Fibroblast of peridontal ligament (primary cell): ENCODE data around the gene IGSF10.
A peak's percentile ranks its signal among the peaks of the same experiment; 100 is the strongest.
"Not testable (repeated sequence)": the region's sequence is repeated elsewhere in the genome, so short reads cannot be mapped to it uniquely, and the experiment has no call there.

Source experiments
- DNase-seq: peaks from one replicate; pipeline ENCODE4 v3.0.0-alpha.2; 2010; ENCODE audit errors: extremely low read depth

Gene IGSF10, protein sequence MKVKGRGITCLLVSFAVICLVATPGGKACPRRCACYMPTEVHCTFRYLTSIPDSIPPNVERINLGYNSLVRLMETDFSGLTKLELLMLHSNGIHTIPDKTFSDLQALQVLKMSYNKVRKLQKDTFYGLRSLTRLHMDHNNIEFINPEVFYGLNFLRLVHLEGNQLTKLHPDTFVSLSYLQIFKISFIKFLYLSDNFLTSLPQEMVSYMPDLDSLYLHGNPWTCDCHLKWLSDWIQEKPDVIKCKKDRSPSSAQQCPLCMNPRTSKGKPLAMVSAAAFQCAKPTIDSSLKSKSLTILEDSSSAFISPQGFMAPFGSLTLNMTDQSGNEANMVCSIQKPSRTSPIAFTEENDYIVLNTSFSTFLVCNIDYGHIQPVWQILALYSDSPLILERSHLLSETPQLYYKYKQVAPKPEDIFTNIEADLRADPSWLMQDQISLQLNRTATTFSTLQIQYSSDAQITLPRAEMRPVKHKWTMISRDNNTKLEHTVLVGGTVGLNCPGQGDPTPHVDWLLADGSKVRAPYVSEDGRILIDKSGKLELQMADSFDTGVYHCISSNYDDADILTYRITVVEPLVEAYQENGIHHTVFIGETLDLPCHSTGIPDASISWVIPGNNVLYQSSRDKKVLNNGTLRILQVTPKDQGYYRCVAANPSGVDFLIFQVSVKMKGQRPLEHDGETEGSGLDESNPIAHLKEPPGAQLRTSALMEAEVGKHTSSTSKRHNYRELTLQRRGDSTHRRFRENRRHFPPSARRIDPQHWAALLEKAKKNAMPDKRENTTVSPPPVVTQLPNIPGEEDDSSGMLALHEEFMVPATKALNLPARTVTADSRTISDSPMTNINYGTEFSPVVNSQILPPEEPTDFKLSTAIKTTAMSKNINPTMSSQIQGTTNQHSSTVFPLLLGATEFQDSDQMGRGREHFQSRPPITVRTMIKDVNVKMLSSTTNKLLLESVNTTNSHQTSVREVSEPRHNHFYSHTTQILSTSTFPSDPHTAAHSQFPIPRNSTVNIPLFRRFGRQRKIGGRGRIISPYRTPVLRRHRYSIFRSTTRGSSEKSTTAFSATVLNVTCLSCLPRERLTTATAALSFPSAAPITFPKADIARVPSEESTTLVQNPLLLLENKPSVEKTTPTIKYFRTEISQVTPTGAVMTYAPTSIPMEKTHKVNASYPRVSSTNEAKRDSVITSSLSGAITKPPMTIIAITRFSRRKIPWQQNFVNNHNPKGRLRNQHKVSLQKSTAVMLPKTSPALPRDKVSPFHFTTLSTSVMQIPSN (N-terminal part only)

DNA sequence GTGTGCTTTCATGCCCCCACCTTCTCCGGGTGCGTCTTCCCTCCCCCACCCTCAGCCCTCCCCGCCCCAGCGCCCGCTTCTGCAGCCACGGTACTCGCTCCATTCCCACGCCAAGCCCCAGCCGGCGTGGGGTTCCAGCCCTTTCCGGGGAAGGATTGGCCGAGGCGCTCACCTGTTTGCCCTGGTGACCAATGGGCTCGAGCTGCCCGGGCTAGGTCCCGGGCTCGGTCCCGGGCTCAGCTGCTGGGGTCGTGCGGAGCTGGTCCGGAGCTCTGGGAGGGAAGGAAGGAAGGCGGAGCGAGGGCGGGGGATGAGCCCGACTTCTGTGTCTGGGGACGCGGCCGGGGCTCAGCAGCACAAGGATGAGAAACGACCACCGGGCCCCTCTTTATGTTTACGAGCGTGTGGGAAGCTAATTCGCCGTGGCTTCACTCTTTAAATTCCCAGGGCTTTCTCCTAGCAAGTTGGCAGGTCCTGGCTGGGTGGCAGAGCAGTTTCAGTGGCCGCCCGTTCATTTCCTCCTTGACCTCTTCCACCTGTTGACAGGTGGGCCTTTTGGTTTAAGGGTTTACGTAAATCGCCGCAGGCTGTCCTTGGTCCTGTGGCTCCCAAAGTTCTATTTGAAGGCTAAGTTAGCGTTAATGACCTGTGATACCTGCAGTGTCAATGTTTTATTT lies at the start of gene IGSF10:
IGSF10 (minus strand) TSS at position 288 of the 677 bp plus-strand sequence. CDS start 2,352 bp downstream, outside the sequence.
- no peak for DNase-seq

DNA sequence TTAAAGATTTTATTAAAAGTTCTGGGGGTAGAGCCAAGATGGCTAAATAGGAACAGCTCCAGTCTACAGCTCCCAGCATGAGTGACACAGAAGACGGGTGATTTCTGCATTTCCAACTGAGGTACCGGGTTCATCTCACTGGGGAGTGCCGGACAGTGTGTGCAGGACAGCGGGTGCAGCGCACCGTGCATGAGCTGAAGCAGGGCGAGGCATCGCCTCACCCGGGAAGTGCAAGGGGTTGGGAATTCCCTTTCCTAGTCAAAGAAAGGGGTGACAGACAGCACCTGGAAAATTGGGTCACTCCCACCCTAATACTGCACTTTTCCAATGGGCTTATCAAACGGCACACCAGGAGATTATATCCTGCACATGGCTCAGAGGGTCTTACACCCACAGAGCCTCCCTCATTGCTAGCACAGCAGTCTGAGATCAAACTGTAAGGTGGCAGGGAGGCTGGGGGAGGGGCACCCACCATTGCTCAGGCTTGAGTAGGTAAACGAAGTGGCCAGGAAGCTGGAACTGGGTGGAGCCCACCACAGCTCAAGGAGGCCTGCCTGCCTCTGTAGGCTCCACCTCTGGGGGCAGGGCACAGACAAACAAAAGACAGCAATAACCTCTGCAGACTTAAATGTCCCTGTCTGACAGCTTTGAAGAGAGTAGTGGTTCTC lies 48.7 kb upstream of the IGSF10 start:
- not testable (repeated sequence) for DNase-seq

DNA sequence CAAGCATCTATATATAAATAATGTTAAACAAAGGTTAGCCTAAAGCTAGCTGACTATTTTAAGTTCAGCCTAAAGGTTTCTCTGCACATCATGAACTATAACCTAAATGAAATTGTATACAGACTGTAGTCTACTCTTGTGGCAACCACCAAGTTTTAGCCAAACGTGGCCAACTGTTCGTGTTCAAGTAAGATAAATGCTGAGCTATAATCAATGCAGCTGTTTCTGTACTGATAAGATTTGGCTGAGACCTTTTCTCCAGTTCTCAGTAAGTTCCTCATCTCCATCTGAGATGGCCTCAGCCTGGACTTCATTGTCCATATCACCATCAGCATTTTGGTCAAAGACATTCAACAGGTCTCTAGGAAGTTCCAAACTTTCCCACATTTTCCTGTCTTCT lies 43.7 kb upstream of the IGSF10 start:
- no peak for DNase-seq

DNA sequence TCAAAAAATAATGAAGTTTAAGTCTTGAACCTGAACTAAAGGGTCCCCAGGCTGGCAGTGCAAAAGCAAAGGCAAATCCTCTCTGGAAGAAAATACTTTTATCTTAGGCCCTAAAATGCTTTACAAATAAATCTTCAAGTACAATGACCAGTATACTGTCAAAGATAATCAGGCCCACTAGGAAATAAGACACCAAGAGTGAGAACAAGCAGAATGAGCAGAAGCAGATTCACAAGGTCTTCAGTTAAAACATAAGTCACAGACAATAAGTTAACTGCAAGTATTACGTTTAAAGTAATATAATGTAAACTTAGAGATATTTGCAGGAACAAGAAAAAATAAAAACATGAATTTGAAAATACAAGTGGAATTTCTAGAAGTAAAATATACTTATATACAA lies 42.2 kb upstream of the IGSF10 start:
- no peak for DNase-seq

DNA sequence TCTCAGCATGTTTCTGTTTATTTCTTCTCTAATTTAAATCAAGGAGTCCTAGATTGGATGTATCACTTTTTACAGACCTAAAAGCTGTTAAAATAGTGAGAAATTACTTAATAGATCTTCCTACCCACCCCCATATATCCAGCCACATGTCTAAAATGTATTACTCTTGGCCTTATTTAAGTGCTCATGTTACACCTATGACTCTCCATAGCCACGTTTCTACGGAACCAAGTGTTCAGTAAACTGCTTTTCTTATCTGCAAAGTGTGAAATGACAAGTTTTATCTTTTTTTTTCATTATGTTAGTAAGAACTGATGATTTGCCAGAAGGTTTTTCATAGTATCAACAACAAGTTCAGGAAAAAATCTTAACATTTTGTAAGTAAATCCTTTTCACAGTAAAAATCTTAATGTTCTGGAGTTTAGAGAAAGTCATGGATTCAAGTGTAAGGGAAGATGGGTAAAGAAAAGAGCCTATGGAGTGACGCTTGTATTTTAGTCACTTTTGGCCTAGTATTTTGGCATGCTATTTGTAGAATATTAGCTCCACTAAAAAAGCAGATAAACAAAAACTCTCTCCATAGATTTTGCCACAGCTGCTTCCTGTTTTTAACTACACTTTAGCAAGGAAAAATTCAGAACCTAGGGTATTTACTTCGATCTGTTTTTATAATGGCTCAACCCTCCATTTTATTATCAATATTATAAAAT lies 41.2 kb upstream of the IGSF10 start:
- peak; percentile 2 for DNase-seq

DNA sequence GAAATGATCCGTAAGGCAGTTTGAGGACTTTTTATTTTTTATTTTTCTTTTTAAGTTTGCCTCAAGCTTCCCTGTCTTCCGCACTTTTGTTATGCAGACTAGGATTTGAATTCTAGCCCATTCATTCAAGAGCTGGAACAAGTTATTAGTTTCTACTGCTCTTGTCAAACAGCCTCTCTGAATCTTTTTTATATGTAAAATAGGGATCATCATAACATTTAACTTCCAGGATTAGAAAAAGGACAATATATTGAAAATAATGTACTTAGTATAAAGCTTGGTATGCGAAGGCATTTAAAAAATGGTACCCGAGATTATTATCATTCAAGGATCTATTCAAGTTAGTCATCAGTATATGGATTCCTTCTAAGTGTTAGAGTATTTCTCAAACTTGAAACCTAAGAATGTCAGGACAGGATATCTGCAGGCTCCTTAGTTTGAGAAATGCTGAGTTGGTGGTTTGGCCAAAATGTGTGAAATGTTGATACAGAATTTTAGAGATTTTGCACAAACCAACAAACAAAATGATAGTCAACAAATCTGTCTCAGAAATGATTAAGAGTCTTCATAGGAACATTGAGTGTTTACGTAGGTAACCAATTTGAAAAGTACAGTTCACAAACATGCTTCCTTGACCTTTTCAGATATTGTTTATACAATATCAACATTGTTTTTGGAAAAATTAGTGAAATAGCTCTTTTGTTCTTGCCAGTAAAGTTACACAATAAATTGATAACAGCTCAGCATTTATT lies 40.5 kb upstream of the IGSF10 start:
- no peak for DNase-seq

DNA sequence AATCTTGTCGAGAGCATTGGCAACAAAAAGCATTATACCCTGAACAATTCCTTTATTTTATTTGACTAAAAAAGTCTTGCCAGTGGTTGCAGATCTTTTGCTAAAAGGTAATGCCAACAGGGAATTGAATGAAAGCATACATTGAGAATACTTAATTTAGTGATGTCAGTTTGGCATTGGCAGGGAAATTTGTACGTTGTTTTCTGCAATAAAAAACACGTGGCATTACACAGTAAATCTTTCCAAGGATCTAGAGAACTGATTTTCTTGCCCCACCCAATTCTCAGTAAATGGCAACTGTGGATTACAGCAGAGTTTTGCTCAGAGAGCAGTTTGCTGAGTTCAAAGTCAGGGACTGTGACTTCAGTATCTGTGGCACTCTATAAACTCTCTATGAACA lies 38.3 kb upstream of the IGSF10 start:
- DNase-seq: no peak

DNA sequence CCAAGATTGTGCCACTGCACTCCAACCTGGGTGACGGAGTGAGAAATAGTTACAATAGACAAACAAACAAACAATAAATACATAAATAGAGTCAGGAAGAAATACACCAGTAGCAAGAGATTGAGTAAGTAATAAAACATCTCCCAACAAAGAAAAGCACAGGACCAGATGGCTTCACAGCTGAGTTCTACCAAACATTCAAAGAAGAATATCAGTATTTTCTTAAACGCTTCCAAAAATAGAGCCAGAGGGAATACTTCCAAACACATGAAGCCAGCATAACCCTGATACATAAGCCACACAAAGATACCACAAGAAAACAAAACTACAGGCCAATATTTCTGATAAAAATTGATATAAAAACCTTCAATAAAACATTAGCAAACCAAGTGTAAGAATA lies 30.7 kb upstream of the IGSF10 start:
- peak; percentile 8 for DNase-seq

DNA sequence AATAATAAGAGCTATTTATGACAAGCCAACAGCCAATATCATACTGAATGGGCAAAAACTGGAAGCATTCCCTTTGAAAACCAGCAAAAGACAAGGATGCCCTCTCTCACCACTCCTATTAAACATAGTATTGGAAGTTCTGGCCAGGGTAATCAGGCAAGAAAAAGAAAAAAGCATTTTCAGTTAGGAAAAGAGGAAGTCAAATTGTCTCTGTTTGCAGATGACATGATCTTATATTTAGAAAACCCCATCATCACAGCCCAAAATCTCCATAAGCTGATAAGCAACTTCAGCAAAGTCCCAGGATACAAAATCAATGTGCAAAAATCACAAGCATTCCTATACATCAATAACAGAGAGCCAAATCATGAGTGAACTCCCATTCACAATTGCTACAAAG lies 27.0 kb upstream of the IGSF10 start:
- not testable (repeated sequence) for DNase-seq

DNA sequence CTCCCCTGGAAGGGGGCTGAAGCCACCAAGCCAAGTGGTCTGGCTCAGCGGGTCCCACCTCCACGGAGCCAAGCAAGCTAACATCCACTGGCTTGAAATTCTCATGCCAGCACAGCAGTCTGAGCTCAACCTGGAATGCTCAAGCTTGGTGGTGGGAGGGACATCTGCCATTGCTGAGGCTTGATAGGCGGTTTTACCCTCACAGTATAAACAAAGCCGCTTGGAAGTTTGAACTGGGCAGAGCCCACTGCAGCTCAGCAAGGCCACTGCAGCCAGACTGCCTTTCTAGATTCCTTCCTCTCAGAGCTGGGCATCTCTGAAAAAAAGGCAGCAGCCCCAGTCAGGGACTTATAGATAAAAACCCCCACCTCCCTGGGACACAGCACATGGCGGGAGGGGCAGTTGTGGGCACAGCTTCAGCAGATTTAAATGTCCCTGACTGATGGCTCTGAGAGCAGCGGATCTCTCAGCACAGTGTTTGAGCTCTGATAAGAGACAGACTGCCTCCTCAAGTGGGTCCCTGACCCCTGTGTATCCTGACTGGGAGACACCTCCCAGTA lies 23.2 kb upstream of the IGSF10 start:
- DNase-seq: no peak

DNA sequence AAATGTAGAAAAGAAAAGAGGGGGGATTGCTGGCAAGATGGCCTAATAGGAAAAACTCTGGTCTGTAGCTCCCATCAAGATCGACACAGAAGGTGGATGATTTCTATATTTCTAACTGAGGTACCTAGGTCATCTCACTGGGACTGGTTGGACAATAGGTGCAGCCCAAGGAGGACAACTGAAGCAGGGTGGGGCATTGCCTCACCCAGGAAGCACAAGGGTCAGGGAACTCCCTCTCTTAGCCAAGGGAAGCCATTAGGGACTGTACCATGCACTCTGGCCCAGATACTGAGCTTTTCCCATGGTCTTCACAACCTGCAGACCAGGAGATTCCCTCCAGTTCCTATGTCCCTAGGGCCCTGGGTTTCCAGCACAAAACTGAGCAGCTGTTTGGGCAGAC lies 22.6 kb upstream of the IGSF10 start:
- no peak for DNase-seq

DNA sequence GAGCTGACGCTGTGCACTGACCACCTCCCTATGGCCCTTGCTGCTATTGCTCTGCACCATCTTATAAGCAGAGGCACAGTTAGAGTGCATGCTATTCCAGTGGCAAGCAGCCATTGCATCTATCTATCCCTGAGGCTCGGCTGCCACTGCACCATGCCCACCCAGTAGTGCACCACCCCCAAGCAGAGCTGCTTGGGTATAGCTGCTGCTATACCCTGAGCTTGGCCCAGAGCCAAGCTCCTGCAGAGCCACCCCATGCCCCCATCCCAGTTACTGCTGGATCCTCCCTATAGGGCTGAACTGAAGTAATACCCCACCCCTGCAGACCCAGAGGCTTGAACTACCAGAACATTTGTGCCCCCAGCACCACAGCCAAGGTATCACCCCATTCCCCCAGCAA lies 19.6 kb upstream of the IGSF10 start:
- no peak for DNase-seq

DNA sequence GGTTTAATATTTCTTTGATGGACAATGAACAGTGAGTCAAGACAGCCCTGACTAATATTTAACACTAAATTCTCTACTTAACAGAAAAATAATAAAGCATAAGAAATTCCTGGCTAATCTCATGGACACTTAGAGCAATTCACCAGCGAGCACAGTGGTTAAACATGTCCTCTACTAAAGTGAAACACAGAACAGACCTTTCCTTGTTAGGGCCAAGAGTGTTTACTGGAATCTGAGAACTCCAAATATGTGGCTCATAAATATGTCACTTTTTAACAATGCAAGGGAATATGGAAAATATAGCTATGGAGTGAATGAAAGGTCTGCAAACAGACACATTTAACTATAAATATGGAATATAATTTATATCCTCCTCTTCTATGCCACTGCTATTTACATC lies 18.6 kb upstream of the IGSF10 start:
- no peak for DNase-seq

DNA sequence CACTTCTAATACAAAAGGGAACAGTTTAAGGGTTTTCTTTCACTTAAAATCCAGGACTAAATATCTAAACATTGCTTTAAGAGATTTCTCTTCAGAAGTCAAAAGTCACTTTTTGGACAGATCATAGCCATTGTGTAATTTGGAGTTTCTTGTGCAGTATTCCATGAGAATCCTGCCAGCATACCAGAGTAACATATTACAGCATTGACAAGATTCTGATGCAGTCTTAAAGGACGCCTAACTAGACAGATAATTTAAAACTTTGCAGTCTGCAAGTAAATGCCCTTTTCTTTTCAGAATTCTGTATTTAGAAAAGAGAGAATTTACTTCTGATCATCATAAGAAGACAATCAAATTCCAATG lies 17.5 kb upstream of the IGSF10 start:
- peak; percentile 9 for DNase-seq

DNA sequence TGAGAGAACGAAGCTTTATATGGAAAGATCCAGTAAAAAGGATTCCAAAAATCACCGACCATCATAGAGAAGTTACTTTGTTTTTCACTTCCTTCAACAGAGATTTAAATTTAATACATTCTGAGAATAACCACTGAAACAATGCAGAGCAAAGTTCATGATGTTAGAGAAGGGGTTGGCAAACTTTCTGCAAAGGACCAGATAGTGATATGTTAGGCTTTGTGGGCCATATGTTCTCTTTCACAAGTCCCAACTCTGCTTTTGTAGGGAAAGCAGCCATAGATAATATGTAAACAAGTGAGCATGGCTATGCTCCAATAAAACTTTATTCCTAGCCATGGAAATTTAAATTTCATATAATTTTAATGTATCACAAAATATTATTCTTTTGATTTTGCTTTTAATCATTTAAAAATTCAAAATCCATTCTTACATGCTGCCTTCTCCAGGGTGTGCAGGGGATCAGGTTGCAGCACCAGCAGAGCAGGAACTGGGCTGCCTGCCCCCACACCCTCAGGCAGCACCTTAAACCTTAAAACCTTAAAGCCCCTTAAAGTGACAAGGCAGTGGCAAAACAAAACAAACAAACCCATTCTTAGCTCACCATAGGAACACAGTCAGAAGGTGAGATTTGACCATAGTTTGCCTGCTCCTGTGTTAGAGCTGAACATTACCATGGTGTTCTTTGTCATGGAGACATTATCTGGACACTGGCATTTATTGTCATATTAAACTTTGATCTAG lies 16.9 kb upstream of the IGSF10 start:
- no peak for DNase-seq

DNA sequence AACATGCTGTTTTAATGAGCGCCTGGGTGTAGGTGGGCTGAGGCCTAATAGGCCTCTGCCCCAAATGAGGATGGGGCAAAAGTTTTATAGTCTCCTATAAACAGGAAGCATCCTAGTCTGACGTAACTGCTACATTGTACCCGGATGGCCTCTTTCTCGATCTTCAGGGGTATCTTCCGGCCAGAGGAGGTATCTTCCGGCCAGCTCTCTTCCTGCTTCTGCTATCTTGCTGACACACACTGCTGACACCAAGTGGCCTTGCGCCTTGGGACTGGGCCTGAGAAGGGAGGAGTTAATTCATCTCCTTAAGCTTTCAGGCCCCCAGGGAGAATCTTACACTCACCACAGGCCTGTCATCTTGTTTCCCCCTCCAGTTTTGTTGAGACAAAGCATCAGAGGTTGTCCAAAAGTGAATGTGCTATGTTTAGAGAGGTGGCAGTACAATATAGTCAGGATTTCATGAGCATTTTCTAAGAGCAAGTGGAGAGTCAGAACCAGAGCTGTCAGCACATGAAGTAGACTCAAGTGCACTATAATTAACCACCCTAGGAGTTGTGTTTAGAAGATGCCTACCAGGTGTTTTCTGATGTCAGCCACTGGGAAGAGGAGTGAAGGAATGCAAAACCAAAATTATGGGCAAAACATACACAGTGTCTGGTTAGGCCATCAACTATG lies 15.6 kb upstream of the IGSF10 start:
- no peak for DNase-seq

DNA sequence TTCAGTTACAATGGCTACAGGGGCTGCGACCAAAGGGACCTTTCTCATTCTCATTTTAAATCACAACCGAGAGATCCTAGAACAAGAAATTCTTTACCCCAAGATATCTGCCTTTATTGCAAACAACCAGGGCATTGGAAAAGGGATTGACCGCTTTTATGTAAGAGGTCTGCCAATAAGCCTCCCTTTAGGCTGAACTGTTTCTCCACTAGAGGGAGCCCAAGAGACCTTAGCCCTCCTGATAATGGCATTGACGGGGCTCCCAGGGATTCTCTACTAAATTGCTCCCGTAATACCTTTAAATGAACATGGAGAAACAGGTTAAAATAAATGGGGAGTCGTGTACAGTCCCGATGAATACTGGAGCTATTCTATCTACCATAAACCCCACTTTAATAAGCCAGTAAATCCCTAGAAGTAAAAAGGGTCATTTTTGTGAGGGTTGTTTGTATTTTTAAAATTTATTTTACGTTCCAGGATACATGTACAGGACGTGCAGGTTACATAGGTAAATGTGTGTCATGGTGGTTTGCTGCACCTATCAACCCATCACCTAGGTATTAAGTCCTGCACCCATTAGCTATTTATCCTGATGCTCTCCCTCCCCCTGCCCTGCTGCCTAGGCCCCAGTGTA lies 7.5 kb upstream of the IGSF10 start:
- DNase-seq: peak; percentile 75

DNA sequence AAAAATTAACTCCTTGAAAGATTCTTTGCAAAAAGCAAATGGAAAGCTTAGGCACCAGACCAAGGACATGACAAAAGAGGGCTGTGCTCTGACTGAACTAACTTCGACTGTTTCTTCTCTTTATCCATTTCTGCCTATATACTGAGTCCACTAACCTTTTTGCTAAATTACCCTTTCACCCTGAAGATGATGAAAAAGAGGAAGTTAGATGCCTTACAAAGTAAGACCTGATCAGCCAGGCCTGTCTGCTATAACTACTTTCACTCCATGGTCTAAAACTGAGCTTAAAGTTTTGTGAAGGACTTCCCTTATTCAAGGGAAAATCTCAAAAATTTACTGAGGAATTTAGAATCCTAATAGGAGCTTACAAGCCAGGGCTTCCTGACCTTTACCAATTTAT lies 6.2 kb upstream of the IGSF10 start:
- DNase-seq: no peak
